NCI-H1694 treated with DMSO at 0.1 percent for 48 hours (cell line): ENCODE data around the gene SLC4A9.

ENCODE experiments used
- DNase-seq: peaks from one replicate; lab custom pipeline; 2025; lab: John Stamatoyannopoulos, UW

The SLC4A9 gene

GRCh38 chr5:140361901-140362300, 1.9 kb downstream of the SLC4A9 start:
- DNase-seq: no peak

GRCh38 chr5:140362311-140362710, 2.3 kb downstream of the SLC4A9 start:
- DNase-seq: no peak

GRCh38 chr5:140362875-140363630, 3.1 kb downstream of the SLC4A9 start:
- peak; percentile 30 for DNase-seq

GRCh38 chr5:140363631-140364471, 3.9 kb downstream of the SLC4A9 start:
- no peak for DNase-seq

- DNase-seq: no peak
Observed at GRCh38 chr5:140364472-140364765, 4.4 kb downstream of the SLC4A9 start.

GRCh38 chr5:140365282-140365681, 5.3 kb downstream of the SLC4A9 start:
- DNase-seq: no peak

GRCh38 chr5:140365941-140366340, 5.9 kb downstream of the SLC4A9 start:
- DNase-seq: no peak

GRCh38 chr5:140366589-140367255, 6.7 kb downstream of the SLC4A9 start:
- no peak for DNase-seq

- no peak for DNase-seq
Observed at GRCh38 chr5:140367256-140368013, 7.4 kb downstream of the SLC4A9 start.

- no peak for DNase-seq
Observed at GRCh38 chr5:140371356-140372151, 11.6 kb downstream of the SLC4A9 start.

- peak; percentile 48 for DNase-seq
Observed at GRCh38 chr5:140372971-140373487, 13.0 kb downstream of the SLC4A9 start.

GRCh38 chr5:140381351-140381750, 21.4 kb downstream of the SLC4A9 start:
- DNase-seq: no peak

- no peak for DNase-seq
Observed at GRCh38 chr5:140381972-140382371, 22.0 kb downstream of the SLC4A9 start.

GRCh38 chr5:140382866-140383265, 22.9 kb downstream of the SLC4A9 start:
- no peak for DNase-seq

- DNase-seq: no peak
Observed at GRCh38 chr5:140383300-140383699, 23.3 kb downstream of the SLC4A9 start.

GRCh38 chr5:140388052-140388451, 28.1 kb downstream of the SLC4A9 start:
- no peak for DNase-seq

GRCh38 chr5:140391312-140391711, 31.3 kb downstream of the SLC4A9 start:
- DNase-seq: no peak

- no peak for DNase-seq
Observed at GRCh38 chr5:140391732-140392131, 31.7 kb downstream of the SLC4A9 start.

GRCh38 chr5:140393738-140394137, 33.7 kb downstream of the SLC4A9 start:
- DNase-seq: no peak

- DNase-seq: no peak
Observed at GRCh38 chr5:140398379-140398811, 38.4 kb downstream of the SLC4A9 start.
